GM21717 (cell line): ENCODE measurements around the gene CD44.
"Not testable (repeated sequence)": the region's sequence is repeated elsewhere in the genome, so short reads cannot be mapped to it uniquely, and the experiment has no call there.

Experiments used
- ATAC-seq: cut with Tn5 transposase; IDR thresholded peaks from one replicate; pipeline ENCODE4 v1.9.1; 2021; ENCODE audit warnings: mild to moderate bottlenecking, moderate library complexity; ENCODE audit not compliant: unreplicated experiment

CD44 gene

DNA sequence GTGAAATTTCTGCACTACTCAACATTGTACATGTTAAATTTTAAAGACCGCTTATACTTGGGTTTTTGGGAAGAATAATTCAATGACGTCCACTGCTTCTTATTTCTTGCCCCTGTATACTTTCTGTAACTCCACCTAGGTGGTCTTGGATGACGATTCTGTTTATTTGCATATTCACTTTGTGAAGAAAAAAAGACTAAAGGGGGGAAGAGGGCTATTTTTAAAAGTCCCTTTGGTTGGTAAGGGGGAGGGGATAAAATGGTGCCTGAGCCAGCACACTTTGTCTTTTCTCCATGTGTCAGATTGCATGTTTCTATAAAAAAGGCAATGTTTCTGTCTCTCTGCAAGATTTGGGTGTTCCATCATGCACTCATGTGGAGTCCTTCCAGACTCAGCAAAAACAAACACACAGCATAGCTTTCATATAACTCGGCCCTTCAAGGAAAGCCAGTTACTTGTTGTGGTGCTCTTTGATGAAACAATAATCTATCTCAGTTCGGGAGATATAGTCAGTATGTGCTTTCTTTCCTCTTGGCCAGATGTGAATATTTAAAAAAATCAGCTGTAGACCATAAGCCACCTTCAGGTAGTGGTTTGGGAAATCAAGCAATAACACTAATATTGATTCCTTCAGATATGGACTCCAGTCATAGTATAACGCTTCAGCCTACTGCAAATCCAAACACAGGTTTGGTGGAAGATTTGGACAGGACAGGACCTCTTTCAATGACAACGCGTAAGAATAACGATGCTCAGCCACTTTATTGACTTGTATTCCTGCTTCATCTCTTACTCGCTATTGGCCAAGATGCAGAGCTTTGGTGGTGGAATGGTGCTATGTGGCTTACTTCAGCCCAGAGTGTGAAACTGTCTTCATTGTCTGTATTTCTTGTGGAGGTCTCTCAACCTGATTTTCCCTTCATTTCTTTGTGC, 68.8 kb downstream of the CD44 start:
- ATAC-seq, result no peak

DNA sequence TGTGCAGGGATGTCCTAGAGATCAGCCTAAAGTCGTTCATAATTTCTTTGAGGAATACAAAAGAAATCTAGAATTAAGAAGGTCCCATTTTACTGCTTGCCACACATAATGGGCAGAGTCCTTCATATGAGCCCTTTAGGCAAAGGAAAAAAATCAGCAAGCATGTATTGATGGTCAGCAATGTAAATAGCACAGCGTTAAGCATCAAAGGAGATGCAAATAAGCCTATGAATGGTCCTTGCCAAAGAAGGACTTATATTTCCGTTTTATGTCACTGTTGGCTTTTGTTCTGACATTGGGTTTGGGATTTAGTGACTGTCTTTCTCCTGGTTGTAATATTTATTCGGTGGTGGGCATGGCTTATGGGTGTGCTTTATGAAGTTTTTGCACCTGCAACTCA, 69.8 kb downstream of the CD44 start:
- ATAC-seq, result no peak

DNA sequence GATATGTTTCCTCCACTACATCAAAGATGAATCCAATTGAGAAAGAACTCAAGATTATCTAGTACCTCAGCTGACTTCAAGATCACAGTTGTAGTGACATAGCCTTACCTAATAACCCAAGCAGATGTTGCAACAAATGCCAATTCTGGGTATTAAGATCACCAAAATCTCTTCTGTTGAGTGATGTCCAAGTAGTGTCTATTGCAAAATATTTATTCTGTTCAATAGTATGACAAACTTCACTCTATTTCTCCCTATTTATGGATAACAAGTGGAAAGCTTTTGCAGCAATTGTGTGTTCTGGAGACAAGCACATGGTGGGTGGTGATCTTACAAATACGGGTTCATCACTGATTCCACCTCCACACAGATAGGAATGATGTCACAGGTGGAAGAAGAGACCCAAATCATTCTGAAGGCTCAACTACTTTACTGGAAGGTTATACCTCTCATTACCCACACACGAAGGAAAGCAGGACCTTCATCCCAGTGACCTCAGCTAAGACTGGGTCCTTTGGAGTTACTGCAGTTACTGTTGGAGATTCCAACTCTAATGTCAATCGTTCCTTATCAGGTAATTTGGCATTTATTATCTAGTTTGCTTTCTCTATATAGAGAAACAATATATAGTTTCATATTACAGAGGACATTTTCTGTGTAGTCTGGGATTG, 72.0 kb downstream of the CD44 start:
- ATAC-seq, result no peak

DNA sequence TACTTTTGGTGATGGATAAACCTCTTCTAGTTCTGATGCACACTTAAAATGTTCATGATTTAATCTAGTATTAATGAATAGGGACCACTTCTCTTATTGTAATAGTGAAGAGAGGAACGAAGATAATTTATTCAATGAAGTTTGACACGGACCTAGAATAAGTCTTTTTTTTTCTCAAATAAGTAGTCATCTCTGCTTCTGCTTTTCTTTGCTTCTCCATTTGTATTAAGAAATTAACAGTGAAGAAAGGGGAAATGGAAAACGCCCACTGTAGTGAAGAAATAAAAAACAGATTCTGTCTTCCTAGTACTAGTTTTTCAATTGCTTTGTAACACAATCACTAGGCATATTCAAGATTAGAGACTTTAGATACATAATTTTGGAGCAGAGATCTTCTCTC, 73.0 kb downstream of the CD44 start:
- no peak for ATAC-seq

DNA sequence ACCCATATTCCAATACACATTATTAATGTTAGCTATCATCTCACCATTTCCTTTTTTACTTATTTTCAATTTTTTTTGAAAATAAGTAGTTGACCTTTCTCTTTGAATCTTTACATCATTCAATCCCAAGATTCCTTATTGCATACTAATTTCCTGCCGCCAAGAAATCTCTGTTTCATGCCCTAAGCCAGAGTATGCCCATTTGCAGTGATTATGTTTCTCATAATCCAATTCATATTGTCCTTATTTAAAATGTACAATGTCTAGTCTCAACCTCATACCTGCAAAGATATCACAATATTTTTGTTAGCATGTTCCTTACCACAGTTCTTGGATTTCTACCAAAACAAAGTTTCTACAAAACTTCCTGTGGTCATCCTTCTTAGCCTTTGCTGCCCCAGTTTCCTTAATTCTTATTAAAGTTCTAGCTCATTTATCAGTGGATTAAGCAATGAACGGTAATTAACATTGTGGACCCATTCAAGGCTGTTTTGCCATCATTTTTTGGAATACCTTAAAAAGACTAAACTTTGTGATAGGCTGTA, 75.3 kb downstream of the CD44 start:
- no peak for ATAC-seq

DNA sequence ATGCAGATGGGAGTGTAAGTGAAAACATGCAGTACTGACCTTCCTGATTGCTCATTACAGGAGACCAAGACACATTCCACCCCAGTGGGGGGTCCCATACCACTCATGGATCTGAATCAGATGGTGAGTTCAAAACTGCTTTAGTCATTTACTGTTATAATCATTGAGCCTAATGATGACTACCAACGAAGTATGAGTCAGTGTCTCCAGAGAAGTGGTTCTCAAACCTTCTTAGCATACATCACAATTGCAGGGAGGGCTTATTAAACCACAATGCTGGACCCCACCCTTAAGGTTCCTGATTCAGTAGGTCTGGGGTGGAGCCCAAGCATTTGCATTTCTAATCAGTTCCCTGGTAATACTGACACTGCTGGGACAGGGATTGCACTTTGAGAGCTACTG, 75.8 kb downstream of the CD44 start:
- ATAC-seq, result no peak

DNA sequence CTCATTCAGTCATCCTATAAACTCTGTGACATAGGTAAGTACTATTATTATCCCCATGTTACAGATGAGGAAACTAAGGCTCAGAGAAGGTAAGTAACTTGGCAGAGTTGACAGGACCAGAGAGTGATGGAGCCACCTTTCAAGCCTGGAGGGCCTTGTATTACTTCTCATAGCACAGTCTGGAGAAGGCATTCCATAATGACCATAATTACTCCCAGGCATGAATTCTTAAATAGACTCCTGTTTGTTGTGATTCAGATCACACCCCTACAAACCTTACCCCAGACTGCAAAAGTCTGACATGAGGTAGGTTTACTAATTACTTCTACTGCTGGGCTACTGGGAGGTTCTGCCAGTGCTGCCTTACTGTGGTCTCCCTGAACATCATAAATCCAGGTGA, 77.0 kb downstream of the CD44 start:
- ATAC-seq, result no peak

DNA sequence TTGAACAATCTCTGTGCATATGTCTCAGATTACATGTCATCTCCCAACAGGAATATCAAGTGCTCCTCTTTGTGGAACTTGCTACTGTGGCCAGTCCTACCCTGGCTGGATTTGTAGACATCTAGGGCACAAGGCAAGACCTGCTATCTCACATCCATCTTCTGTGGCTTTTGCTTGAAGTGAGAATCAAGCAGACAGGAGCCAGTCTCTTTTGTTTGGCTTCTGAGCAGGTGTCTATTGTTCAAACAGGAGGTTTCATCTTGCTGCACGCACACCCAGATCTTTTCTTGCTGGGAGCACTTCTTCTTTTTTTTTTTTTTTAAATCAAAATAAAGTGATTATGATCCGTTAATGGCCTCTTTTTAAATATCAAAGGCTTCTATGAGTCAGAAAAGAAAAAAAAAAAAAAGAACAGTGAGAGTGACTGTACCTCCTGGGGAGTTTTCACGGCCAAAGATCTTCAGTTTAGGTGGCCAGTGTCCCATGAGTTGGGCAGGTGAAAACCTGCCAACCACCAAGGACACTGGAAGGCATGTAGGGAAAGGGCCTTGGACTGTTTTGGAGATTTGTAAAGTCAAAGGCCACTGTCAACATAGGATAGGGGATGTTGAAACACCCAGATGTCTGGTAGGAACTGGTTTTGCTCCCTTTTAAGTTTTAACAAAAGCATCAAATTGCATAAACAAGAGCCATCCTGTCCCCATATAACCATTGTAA, 78.1 kb downstream of the CD44 start:
- no peak for ATAC-seq

DNA sequence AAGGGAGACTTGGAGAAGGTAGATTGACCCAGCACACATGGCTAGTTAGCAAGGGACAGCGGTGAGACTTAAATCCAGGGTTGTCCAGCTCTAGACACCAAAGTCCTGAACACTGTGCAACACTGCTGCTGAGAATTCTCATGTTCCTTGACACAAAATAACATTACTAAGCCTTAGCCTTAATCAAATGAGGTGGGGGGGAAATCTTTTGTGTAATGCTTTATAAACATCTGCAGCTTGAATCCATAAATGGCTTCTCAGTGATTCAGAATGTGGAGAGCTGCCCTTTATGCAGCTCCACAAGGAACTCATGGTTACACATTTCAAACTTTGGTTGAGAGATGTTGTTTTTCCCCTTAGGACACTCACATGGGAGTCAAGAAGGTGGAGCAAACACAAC, 80.0 kb downstream of the CD44 start:
- ATAC-seq, result no peak

DNA sequence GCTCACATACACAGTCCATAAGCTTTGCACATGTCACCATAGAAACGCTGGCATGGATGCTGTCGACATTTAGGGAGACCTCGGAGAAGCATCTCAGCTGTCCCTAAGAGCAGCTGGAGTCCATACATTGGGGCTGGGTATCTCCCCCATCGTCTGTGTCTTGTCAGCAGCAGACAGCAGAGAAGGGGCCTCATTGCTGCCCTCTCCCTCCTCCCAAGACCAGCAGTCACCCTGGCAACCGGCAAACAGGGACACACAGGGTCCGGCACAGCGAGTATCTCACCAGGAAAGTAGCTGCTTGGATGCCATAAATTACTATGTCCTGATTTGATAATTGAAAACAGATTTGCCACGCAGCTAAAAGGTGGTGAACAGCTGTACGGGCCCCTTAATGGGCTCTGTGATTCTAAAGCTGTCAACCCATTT, 84.4 kb downstream of the CD44 start:
- no peak for ATAC-seq

DNA sequence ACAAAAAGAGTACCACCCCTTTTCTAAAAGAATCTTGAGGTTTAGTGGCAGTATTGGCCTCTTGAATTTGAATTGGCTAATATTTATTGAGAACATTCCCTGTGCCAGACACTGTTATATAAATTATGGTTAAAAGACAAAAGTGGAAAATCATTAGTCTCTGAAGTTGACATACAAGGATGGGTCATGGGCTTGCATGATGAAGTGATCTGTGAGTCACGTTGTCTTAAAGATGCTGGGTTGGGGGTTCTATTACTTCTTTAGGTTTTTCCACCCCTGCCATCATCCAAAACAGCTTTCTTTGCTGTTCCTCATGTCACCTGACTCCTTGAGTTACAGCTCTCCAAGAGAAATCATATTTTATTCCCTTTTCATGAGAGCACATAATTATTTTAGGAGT, 85.0 kb downstream of the CD44 start:
- ATAC-seq, result no peak

DNA sequence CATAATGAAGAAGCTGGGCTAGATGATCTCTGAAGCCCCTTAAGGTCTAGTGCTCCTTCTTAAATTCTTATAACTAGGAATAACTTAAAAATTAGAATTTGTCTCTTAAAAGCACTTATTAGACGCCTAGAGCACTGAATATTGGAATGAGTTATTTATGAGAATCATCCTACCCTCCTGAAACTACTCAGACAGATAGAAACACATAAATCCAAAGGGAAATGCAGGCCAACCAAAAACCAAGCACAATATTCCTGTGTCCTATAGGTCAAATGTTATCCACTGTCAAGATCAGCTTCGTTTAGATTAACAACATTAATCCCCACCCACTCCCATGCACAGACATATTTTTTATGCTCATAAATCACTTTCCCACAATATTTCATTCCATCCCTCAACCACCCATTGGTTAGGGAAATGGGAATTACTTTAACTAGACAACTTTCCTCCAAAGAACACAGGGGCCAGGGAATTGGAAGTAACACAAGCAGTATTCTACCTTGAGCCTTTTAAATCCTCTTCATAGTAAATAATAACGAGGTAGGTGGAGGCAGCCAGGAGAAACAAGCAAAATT, 87.1 kb downstream of the CD44 start:
- no peak for ATAC-seq

DNA sequence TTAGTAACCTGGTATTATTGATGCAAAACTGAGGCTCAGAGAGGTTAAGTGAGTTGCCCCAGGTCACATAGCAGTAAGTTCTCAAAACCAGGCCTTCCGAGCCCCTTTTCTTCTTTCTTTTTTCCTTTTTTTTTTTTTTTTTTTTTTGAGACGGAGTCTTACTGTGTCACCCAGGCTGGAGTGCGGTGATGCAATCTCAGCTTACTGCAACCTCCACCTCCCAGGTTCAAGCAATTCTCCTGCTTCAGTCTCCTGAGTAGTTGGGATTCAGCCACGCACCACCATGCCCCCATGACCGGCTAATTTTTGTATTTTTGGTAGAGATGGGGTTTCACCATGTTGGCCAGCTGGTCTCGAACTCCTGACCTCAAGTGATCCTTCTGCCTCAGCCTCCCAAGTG, 87.8 kb downstream of the CD44 start:
- ATAC-seq, result not testable (repeated sequence)

DNA sequence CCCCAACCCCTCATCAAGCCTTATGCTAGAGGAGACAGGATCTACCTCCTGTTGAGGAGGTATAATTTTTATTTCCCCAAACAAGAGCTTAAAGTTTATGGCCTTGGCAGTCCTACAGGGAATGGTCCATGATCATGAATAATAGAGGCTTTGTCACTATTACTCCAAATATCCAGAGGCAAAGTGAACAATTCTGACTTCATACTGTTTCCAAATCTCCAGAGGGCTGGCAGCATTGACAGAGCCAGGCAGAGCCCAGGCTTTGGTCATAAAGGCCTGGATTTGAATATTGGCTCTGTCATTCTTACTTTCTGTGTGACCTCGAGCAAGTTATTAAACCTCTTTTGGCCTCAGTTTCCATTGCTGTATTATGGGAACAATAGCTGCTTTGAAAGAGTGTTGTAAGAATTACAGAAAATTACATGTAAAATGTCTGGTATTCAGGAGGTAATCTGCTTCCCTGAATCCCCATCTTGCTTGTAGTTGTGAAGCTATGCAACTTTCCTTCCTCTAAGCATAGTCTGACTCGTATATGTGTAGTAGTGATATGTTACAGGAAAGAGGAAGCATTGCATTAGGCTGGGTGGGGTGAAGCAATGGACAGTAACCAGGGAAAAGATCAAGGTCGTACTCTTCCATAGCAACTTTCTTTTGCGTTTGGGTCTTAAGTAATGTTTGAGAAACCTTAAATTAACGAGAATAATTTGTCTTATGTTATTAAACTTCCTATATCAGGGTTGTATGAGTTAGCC, 88.8 kb downstream of the CD44 start:
- ATAC-seq, result no peak

DNA sequence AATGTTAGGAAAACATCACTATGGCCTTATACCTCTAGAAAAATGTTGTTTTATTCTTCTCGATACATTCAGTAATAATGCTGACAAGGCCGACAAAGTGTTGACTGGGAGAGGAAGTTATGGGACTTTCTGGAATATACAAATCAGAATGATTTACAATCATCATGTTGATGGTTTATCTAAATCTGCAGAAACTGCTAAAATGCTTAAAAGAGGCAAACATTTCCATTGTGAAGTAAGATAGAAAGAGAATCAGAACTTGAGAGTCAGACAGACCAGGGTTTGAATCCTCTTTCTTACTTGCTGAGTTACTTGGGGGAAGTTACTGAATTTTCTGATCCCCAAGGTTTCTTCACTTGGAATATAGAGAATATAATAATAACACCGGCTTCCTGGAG, 89.4 kb downstream of the CD44 start:
- ATAC-seq, result no peak

DNA sequence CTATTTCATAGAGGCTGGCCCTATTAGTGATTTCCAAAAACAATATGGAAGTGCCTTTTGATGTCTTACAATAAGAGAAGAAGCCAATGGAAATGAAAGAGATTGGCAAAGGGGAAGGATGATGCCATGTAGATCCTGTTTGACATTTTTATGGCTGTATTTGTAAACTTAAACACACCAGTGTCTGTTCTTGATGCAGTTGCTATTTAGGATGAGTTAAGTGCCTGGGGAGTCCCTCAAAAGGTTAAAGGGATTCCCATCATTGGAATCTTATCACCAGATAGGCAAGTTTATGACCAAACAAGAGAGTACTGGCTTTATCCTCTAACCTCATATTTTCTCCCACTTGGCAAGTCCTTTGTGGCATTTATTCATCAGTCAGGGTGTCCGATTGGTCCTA, 91.4 kb downstream of the CD44 start:
- ATAC-seq, result no peak

DNA sequence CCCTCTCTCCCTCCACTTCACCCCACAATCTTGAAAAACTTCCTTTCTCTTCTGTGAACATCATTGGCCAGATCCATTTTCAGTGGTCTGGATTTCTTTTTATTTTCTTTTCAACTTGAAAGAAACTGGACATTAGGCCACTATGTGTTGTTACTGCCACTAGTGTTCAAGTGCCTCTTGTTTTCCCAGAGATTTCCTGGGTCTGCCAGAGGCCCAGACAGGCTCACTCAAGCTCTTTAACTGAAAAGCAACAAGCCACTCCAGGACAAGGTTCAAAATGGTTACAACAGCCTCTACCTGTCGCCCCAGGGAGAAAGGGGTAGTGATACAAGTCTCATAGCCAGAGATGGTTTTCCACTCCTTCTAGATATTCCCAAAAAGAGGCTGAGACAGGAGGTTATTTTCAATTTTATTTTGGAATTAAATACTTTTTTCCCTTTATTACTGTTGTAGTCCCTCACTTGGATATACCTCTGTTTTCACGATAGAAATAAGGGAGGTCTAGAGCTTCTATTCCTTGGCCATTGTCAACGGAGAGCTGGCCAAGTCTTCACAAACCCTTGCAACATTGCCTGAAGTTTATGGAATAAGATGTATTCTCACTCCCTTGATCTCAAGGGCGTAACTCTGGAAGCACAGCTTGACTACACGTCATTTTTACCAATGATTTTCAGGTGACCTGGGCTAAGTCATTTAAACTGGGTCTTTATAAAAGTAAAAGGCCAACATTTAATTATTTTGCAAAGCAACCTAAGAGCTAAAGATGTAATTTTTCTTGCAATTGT, 92.3 kb downstream of the CD44 start:
- ATAC-seq, result no peak

DNA sequence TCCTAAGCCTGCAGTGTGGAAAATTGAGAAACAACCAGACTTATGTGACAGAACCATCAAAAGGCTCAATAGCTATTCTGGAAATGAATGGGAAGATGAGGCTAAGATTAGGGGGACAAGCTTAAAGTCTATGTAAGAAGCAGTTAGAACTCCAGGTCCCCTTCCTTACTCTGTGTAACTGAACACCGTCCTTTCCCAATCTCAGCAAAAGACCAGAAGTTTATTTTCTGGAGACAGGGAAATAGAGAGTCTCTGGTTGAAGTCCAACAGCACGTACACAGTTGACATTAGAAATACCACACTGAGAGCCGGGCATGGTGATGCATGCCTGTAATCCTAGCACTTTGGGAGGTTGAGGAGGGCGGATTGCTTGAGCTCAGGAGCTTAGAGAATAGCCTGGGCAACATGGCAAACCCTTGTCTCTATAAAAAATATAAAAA, 93.9 kb downstream of the CD44 start:
- ATAC-seq, result no peak

DNA sequence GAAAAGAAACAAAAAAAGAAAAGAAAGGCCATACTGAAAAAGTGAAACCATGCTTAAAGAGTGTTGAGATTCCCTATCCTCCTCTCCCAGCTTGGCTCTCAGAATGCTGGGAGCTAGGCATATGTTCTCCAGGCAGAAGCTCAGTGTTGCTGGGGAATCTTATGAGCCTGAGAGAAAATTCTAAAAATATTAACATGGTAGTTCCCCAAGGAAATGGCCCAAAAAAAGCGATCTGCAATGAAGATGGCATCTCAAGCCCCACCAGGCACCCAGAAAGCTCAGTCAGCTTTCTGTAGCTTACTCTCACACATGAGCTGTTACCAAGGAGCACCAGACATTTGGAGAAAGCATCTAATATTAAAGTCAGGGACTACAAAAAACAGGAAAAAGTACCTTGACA, 94.5 kb downstream of the CD44 start:
- no peak for ATAC-seq
